Stomach (tissue), 19 donors: Measurements from ENCODE around the gene ZNRF2. TPM values are rescaled to one million over a fixed set of nuclear protein-coding genes. Genes with fewer than 3 reads are reported as not detected.

Experiments
- DNase-seq, 2 donors: peaks; one replicate each; pipeline versions ENCODE4 v3.0.0 to v3.0.0-alpha.2; 2013 to 2019
- H3K27ac ChIP-seq, 5 donors: fragments of 200-600 bp in 4 of 5; sonication (generic) in 4 of 5; one replicate each; pipeline ENCODE4 v1.5.1; 2013 to 2019; ENCODE audit warnings: mild to moderate bottlenecking in 1 of 5, moderate library complexity in 1 of 5
- H3K27me3 ChIP-seq, 3 donors: fragments of 200-600 bp; sonication (generic); one replicate each; pipeline ENCODE4 v1.5.1; 2017 to 2019; ENCODE audit warnings: mixed run types in 1 of 3
- H3K36me3 ChIP-seq, 4 donors: fragments of 200-600 bp; sonication (generic); 1 replicate in 3 of 4; 2 replicates in 1 of 4; pipeline ENCODE4 v1.5.1; 2016 to 2019
- H3K4me1 ChIP-seq, 4 donors: fragments of 200-600 bp; sonication (generic); one replicate each; pipeline ENCODE4 v1.5.1; 2016 to 2019
- H3K4me3 ChIP-seq, 4 donors: fragments of 200-600 bp; sonication (generic) in 3 of 4; one replicate each; pipeline ENCODE4 v1.5.1; 2016 to 2019; ENCODE audit warnings: mild to moderate bottlenecking in 1 of 4
- H3K9me3 ChIP-seq, 4 donors: fragments of 200-600 bp; sonication (generic); one replicate each; pipeline ENCODE4 v1.5.1; 2016 to 2019
- EP300 ChIP-seq: sonication (generic); formaldehyde crosslinking; IDR thresholded peaks from one replicate; pipeline ENCODE4 v1.6.1; 2017; ENCODE audit warnings: antibody characterized with exemption
- POLR2A ChIP-seq, 4 donors: fragments of 450-650 bp; IDR thresholded peaks; one replicate each; pipeline ENCODE4 v1.6.1; 2016; ENCODE audit warnings: antibody characterized with exemption in 4 of 4, control low read depth in 2 of 4, mild to moderate bottlenecking in 1 of 4, moderate library complexity in 1 of 4
- POLR2AphosphoS5 ChIP-seq, 3 donors: sonication (generic); formaldehyde crosslinking; IDR thresholded peaks; one replicate each; pipeline ENCODE4 v1.6.1; 2016; ENCODE audit warnings: antibody characterized with exemption in 3 of 3
- WGBS, 5 donors: extraction: QIAGEN DNeasy Blood & Tissue Kit in 3 of 5; methylation state at CpG; one replicate each; pipeline versions ENCODE4 v1.1.5 to v1.1.7; 2013 to 2018; 5-methylcytosine and 5-hydroxymethylcytosine counted together
- intact Hi-C: fragments of 100-400 bp; cut with DNase I; formaldehyde crosslinking; loops from one replicate; pipeline ENCODE4 v1.15.1; 2023; ENCODE audit warnings: low total_unique reads
- long read RNA-seq, 10 donors: transcript quantifications; one replicate each; lab custom pipeline, GENCODE V29; 2026
- polyA plus RNA-seq, 3 donors: library from polyadenylated mRNA; stranded (reverse); fragments of 200-250 nt; gene quantifications; one replicate each; pipeline ENCODE4 v1.2.3, GENCODE V29; 2013
- total RNA-seq, 5 donors: library from RNA; depleted of rRNA; stranded (reverse); fragments of >200 nt; gene quantifications; one replicate each; pipeline versions ENCODE4 v1.1.0 to v1.2.3, GENCODE V29; 2014 to 2016
- TF ChIP-seq, protein P1 (sequence below), 7 experiments: fragments of 450-650 bp in 4 of 7; fragments of 200-600 bp in 3 of 7; sonication (generic) in 3 of 7; IDR thresholded peaks; one replicate each; pipeline ENCODE4 v1.5.1; 2016 to 2019; ENCODE audit warnings: antibody characterized with exemption in 7 of 7, control low read depth in 2 of 7, mild to moderate bottlenecking in 1 of 7
- donor health status: healthy with polysubstance abuse.
- donor health status: Bipolar disorder and iron deficiency.
- donor health status: healthy.

The ZNRF2 gene
- total RNA-seq (100 to 1,000 TPM in 1 of 5 donors, 10 to 100 TPM in 4; 23.3 to 209 (median 29.0) TPM), polyA plus RNA-seq (10 to 100 TPM in 2 of 3 donors, 1 to 10 TPM in 1; 5.4 to 13.9 (median 10.3) TPM)
- long read RNA-seq, donor 1, partial matches to known transcripts, result 8 of 9 reads
- long read RNA-seq, donor 1, other reads (novel, unspliced or antisense), result 0 of 9 reads
- long read RNA-seq, donor 2, transcript ZNRF2-201 (5 exons, 3,460 nt), result major isoform, 5 of 10 reads
- long read RNA-seq, donor 2, partial matches to known transcripts, result 5 of 10 reads
- long read RNA-seq, donor 2, other reads (novel, unspliced or antisense), result 0 of 10 reads
- long read RNA-seq, donor 3, partial matches to known transcripts, result 0 of 1 reads
- long read RNA-seq, donor 3, other reads (novel, unspliced or antisense), result 0 of 1 reads
- long read RNA-seq, donor 4, partial matches to known transcripts, result 0 of 1 reads
- long read RNA-seq, donor 4, other reads (novel, unspliced or antisense), result 0 of 1 reads
- long read RNA-seq, donor 5, transcript ZNRF2-201 (5 exons, 3,460 nt), result major isoform, 7 of 7 reads
- long read RNA-seq, donor 5, partial matches to known transcripts, result 0 of 7 reads
- long read RNA-seq, donor 5, other reads (novel, unspliced or antisense), result 0 of 7 reads
- long read RNA-seq, donor 6, transcript ZNRF2-201 (5 exons, 3,460 nt), result major isoform, 22 of 48 reads
- long read RNA-seq, donor 6, partial matches to known transcripts, result 26 of 48 reads
- long read RNA-seq, donor 6, other reads (novel, unspliced or antisense), result 0 of 48 reads
- long read RNA-seq, donor 7, transcript ZNRF2-201 (5 exons, 3,460 nt), result major isoform, 9 of 9 reads
- long read RNA-seq, donor 7, partial matches to known transcripts, result 0 of 9 reads
- long read RNA-seq, donor 7, other reads (novel, unspliced or antisense), result 0 of 9 reads
- long read RNA-seq, donor 8, transcript ZNRF2-201 (5 exons, 3,460 nt), result major isoform, 6 of 13 reads
- long read RNA-seq, donor 8, partial matches to known transcripts, result 7 of 13 reads
- long read RNA-seq, donor 8, other reads (novel, unspliced or antisense), result 0 of 13 reads
- long read RNA-seq, donor 9, partial matches to known transcripts, result 0 of 4 reads
- long read RNA-seq, donor 9, other reads (novel, unspliced or antisense), result 0 of 4 reads
- long read RNA-seq, donor 10, partial matches to known transcripts, result 0 of 2 reads
- long read RNA-seq, donor 10, other reads (novel, unspliced or antisense), result 0 of 2 reads

DNA sequence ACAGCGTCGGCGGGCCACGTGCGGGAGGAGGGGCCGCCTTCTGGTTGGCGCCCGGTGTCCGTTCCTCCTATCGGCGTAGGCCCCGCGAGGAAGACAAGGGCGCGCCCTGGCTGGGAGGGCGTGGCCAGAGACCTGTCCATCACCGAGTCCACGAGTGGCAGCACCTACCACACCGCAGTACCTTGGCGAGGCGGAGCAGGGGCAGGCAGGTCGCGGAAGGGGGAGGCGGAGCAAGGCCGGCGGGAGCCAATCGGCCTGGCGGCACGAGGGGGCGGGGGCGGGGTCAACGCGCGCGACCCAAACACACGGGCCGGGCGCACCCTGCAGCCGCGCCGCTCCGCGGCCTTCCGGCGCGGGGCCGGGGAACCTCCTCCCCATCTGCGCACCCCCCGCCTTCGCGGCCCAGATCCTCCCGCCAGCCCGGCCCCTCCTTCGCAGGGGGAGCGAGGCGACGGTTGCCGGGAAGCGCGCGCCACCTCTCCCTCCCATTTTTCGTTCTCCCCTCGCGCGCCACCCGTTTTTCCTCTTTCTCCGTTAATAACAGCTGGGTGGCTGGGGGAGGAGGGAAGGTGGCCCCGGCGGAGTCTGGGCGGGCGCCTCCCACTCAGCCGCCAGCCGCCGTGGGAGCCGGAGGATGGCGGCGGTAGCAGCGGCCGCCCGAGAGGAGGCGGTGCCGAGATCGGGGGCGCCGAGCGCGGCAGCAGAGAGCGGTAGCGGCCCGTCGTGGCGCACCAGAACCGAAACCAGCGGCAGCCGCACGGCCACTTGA is at the start of gene ZNRF2:
TSS of gene ZNRF2 (plus strand) at position 300 of the 769 bp plus-strand sequence. CDS start 761 bp downstream, outside the sequence.
- peaks cover 17 to 41% (median 32%) of the 10 kb centered on the region in 4 donors for H3K4me1 ChIP-seq
- H3K4me3 ChIP-seq, result peak within 1 kb of the TSS; percentile 71 to 90 (median 86)
- TF ChIP-seq POLR2AphosphoS5 (IDR thresholded peaks at IDR 0.05), result peak; percentile 49 to 90 (median 77)
- TF ChIP-seq, protein P1, sequence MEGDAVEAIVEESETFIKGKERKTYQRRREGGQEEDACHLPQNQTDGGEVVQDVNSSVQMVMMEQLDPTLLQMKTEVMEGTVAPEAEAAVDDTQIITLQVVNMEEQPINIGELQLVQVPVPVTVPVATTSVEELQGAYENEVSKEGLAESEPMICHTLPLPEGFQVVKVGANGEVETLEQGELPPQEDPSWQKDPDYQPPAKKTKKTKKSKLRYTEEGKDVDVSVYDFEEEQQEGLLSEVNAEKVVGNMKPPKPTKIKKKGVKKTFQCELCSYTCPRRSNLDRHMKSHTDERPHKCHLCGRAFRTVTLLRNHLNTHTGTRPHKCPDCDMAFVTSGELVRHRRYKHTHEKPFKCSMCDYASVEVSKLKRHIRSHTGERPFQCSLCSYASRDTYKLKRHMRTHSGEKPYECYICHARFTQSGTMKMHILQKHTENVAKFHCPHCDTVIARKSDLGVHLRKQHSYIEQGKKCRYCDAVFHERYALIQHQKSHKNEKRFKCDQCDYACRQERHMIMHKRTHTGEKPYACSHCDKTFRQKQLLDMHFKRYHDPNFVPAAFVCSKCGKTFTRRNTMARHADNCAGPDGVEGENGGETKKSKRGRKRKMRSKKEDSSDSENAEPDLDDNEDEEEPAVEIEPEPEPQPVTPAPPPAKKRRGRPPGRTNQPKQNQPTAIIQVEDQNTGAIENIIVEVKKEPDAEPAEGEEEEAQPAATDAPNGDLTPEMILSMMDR (IDR thresholded peaks at IDR 0.05), result peak in 4 of 7 experiments; percentile 38 to 63 (median 42)
- peak in 1 of 4 donors; percentile 62 for TF ChIP-seq POLR2A (IDR thresholded peaks at IDR 0.05)
- no peak for TF ChIP-seq EP300
- peak within 1 kb of the TSS; percentile 97 to 100 (median 99) for H3K27ac ChIP-seq
- DNase-seq, result peak; percentile 99 to 100
- 0 to 1% (median 0%) methylated on average over 44 to 96 of the region's 96 CpGs for WGBS, 5 donors
- H3K9me3 ChIP-seq, result no peaks in the 10 kb centered on the region
- no peaks in the 10 kb centered on the region for H3K27me3 ChIP-seq
- H3K36me3 ChIP-seq, result no peaks in the 10 kb centered on the region
- intact Hi-C loops, result no loop called here

DNA sequence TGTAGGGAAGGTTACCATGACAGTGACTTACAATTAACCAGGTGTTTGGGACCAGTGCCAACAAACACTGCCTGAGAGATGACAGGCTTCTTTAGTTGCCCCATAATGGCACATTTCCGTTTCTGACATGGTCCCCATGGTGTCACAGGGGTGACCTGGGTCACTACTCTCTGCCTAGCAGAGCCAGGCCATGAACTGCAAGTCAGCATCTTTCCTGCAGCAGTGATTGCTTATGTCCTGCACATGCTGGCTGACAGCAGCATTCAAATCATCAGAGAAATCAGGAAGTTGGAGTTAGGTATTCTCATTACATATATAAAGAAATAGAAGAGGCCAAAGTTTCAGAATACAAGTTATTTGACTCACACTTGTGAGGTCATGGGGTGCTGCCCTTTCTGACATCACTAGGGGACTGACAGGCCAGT is 47.1 kb upstream of the ZNRF2 start:
- intact Hi-C loops, result no loop called here
- WGBS, 5 donors, result 66 to 100% (median 75%) methylated on average over 1 of the region's 1 CpG
- peaks cover 0 to 20% (median 10%) of the 10 kb centered on the region in 4 donors for H3K4me1 ChIP-seq

DNA sequence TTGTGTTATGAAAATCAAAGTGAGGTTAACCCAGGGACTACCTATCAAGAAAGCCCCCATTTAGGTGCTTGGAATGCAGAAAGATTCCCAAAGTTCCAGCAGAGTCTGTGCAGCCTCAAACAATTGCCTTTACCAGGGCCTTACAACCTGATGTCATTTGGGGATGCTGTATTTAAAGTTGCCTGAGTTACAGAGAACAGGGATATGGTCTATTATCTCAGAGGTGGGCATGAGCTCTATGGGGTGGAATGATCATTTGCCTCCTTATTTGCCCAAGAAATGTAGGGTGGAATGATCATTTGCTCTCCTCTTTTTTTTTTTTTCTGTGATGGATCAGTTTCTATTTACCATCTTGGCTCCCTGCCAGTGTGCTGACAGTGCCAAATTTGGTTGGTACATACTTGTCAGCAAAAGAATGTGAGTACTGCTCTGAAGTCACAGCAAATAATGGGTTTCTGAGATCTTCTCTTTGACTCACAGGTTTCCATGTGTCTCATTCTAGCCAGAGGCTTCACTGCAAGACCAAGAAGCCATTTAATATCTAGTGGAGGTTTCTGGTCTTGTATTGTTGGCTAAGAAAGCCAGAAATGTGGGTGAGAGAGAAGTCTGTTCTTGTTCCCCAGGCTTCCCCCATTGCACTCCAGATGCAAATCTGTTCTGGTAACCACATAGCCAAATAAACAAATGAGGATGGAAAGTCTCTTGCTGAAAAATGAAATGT is 45.5 kb upstream of the ZNRF2 start:
- Histone ChIP-seq H3K27ac (no peak overlapping the region), H3K27me3 (no peaks in the 10 kb centered on the region), H3K4me1 (peaks cover 0 to 20% (median 10%) of the 10 kb centered on the region in 4 donors), H3K9me3 (no peaks in the 10 kb centered on the region), H3K36me3 (no peaks in the 10 kb centered on the region), H3K4me3 (no peak overlapping the region)
- TF ChIP-seq POLR2A (IDR thresholded peaks at IDR 0.05) (no peak), EP300 (no peak), POLR2AphosphoS5 (IDR thresholded peaks at IDR 0.05) (no peak)
- TF ChIP-seq, protein P1 (IDR thresholded peaks at IDR 0.05), result no peak
- intact Hi-C loops, result no loop called here
- DNase-seq, result peak; percentile 73 to 88

More for the DNA sequence above, 47.1 kb upstream of the ZNRF2 start:
- Histone ChIP-seq H3K9me3 (no peaks in the 10 kb centered on the region), H3K27ac (no peak overlapping the region), H3K4me3 (no peak overlapping the region), H3K36me3 (no peaks in the 10 kb centered on the region), H3K27me3 (no peaks in the 10 kb centered on the region)
- TF ChIP-seq EP300, result no peak
- TF ChIP-seq POLR2AphosphoS5 (IDR thresholded peaks at IDR 0.05), result no peak
- TF ChIP-seq POLR2A (IDR thresholded peaks at IDR 0.05), result no peak
- TF ChIP-seq, protein P1 (IDR thresholded peaks at IDR 0.05), result no peak
- DNase-seq, result peak in 1 of 2 donors; percentile 33
